Measurements from ENCODE around the gene LRRC26. TPM values are rescaled to one million over a fixed set of nuclear protein-coding genes. Genes with fewer than 3 reads are reported as not detected.

The LRRC26 gene
- total RNA-seq, 1 experiment from 2014 or later = 0.40 TPM

DNA sequence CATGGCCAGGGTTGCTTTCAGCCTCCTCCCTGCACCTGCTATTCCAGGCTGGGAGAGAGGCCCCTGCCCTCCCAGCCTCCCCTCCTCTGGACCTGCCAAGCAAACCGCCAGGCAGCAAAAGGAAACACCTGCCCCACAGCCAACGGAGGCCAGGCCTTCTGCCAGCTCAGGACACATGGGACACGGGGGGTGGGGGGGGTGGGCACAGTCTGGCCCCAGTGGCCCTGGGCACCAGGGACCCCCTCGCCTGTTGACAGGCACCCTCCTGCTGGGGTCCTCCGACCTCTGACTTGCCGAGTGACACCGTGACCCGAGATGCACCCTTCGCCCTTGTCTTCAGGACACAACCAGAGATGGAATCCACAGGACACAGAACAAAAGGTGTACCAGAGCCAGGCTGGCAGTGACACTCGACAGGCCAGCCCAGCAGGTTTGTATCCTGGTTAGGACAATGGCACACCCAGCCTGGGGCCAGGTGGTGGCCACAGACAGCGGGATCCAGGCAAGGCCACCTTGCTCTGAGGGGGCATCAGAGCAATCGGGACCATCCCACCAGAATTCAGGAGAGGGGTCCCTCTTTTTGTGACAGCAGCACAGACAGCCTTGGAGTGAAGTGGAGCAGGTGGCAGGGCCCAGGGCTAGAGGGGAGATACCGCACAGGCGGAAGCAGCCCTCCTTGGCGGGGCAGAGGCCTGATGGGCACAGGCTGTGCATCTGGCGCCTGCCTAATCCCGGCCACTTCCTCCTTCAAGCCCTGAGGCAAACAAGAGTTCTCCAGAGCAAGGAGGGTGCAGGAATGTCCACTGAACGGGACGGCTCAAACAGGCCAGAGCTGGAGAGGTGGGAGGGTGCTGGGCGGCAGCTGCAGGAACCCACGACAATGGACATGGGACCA lies 3.3 kb upstream of the LRRC26 start:
- Histone ChIP-seq H3K79me2 (ENCODE audit: low read length) (no peaks in the 10 kb centered on the region), H3K4me3 (ENCODE audit: low read length) (no peak overlapping the region), H3F3A (ENCODE audit: low read length, unreplicated experiment) (no peaks in the 10 kb centered on the region), H3K9me3 (ENCODE audit: low read length) (no peaks in the 10 kb centered on the region), H4K20me1 (ENCODE audit: low read length) (no peaks in the 10 kb centered on the region), H3K4me1 (ENCODE audit: insufficient read depth, low read length) (no peaks in the 10 kb centered on the region), H3K4me2 (ENCODE audit: low read length) (no peak overlapping the region), H2AFZ (ENCODE audit: low read length) (no peak overlapping the region), H3K9ac (ENCODE audit: low read length) (no peak overlapping the region), H3K27ac (ENCODE audit: low read length) (no peak overlapping the region), H3K9me2 (replicated peaks; ENCODE audit: low read length) (no peaks in the 10 kb centered on the region), H3K36me3 (ENCODE audit: low read depth, low read length) (no peaks in the 10 kb centered on the region), H3K27me3 (ENCODE audit: low read length) (no peaks in the 10 kb centered on the region)
- no TSS peak for BruUV-seq (replicated peaks)
- ChIA-PET CTCF (no interaction called here), POLR2A (ENCODE audit: unreplicated experiment) (no interaction called here)
- ATAC-seq (no peak), DNase-seq (no peak)
- intact Hi-C loops (cut with micrococcal nuclease) = no loop called here
- no peak for TF ChIP-seq EZH2phosphoT487 (IDR thresholded peaks at IDR 0.05; ENCODE audit: borderline replicate concordance, low read length)

DNA sequence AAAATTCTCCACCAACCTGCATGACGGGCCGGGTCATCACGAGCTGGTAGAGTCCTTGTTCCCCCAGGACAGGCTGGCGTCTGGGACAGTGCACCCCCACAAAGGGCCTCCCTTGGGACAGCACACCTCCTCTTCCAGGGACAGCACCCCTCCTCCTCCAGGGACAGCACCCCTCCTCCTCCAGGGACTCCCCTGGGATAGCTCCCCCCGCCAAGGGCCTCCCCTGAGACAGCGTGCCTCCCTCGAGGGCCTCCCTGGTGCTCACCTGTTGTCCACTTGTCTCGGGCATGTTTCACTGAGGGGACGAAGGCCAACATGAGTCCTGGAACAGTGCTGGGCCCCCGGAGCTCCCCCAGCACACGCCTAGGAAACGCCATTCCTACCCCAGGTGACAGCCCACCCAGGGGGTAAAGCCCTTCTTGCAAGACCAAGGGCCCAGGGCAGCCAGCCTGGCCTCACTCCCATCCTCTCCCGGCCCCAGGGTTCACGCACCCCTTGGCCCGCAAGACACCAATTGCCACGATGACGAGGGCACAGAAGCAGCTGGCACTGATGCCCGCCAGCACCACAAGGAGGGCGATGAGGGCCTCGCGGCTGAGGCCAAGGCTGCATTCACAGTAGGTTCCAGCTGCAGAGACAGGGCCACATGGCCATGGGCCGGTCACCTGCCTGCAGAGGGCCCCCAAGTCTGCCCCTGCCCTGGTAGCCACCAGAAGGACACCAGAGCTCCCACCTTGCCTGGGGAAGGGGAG lies 1.5 kb upstream of the LRRC26 start:
- no peak overlapping the region for H2AFZ ChIP-seq (ENCODE audit: low read length)
- intact Hi-C loops (cut with micrococcal nuclease) = no loop called here
- no peak for DNase-seq
- ChIA-PET POLR2A (ENCODE audit: unreplicated experiment) (no interaction called here), CTCF (interaction anchor here (0.6 kb wide), 1 partner anchor 21 kb away, joined by 3 read pairs; no protein-coding TSS in a partner anchor)
- H3K27ac ChIP-seq (ENCODE audit: low read length) = no peak overlapping the region
- H3K9ac ChIP-seq (ENCODE audit: low read length) = no peak overlapping the region
- no TSS peak for BruUV-seq (replicated peaks)
- no peaks in the 10 kb centered on the region for H3K4me1 ChIP-seq (ENCODE audit: insufficient read depth, low read length)
- no peak for ATAC-seq
- no peak overlapping the region for H3K4me2 ChIP-seq (ENCODE audit: low read length)
- H4K20me1 ChIP-seq (ENCODE audit: low read length) = no peaks in the 10 kb centered on the region
- peaks cover 12% of the 10 kb centered on the region for H3K27me3 ChIP-seq (ENCODE audit: low read length)
- H3K9me3 ChIP-seq (ENCODE audit: low read length) = no peaks in the 10 kb centered on the region
- H3F3A ChIP-seq (ENCODE audit: low read length, unreplicated experiment) = no peaks in the 10 kb centered on the region
- no peak for TF ChIP-seq EZH2phosphoT487 (IDR thresholded peaks at IDR 0.05; ENCODE audit: borderline replicate concordance, low read length)
- H3K36me3 ChIP-seq (ENCODE audit: low read depth, low read length) = no peaks in the 10 kb centered on the region
- no peaks in the 10 kb centered on the region for H3K79me2 ChIP-seq (ENCODE audit: low read length)
- no peak overlapping the region for H3K4me3 ChIP-seq (ENCODE audit: low read length)
- no peaks in the 10 kb centered on the region for H3K9me2 ChIP-seq (replicated peaks; ENCODE audit: low read length)

DNA sequence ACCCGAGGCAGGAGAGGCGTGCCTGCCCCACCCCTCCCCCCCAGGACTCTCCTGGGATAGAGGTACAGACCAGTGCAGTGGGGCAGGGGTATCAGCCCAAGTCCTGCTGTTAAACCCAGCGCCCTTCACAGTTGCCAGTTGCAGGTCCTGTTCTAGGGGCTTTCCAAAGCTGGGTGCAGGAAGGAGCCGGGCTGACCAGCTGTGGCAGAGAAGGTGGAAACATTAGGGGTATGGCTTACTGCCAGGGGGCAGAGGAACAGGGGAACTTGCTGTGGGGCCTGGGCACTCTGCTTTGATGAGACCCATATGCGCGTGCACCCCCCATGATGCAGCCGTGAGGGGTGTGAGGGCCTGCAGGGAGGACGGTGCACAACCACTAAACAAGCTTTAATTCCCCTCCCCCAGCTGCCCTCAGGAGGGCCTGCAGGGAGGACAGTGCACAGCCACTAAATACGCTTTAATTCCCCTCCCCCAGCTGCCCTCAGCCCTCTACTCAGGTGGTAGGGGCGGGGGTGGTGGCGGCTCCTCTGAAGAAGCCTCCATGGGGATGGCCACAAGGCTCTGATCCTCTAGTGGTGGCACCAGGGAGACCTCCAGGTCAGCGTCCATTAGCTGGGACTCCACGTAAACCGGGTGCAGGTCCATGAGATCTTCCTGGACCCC lies 766 bp upstream of the LRRC26 start:
- no peak overlapping the region for H3K4me2 ChIP-seq (ENCODE audit: low read length)
- H3K36me3 ChIP-seq (ENCODE audit: low read depth, low read length) = no peaks in the 10 kb centered on the region
- no peak for DNase-seq
- H3K27ac ChIP-seq (ENCODE audit: low read length) = no peak overlapping the region
- no peak for ATAC-seq
- no peak overlapping the region for H3K9ac ChIP-seq (ENCODE audit: low read length)
- H3K9me2 ChIP-seq (replicated peaks; ENCODE audit: low read length) = no peaks in the 10 kb centered on the region
- ChIA-PET CTCF (no interaction called here), POLR2A (ENCODE audit: unreplicated experiment) (no interaction called here)
- no peaks in the 10 kb centered on the region for H3K4me1 ChIP-seq (ENCODE audit: insufficient read depth, low read length)
- intact Hi-C loops (cut with micrococcal nuclease) = no loop called here
- no TSS peak for BruUV-seq (replicated peaks)
- no peak overlapping the region for H2AFZ ChIP-seq (ENCODE audit: low read length)
- no peaks in the 10 kb centered on the region for H3F3A ChIP-seq (ENCODE audit: low read length, unreplicated experiment)
- H4K20me1 ChIP-seq (ENCODE audit: low read length) = no peaks in the 10 kb centered on the region
- H3K9me3 ChIP-seq (ENCODE audit: low read length) = no peaks in the 10 kb centered on the region
- H3K27me3 ChIP-seq (ENCODE audit: low read length) = peaks cover 12% of the 10 kb centered on the region
- H3K79me2 ChIP-seq (ENCODE audit: low read length) = no peaks in the 10 kb centered on the region
- no peak overlapping the region for H3K4me3 ChIP-seq (ENCODE audit: low read length)
- TF ChIP-seq EZH2phosphoT487 (IDR thresholded peaks at IDR 0.05; ENCODE audit: borderline replicate concordance, low read length) (no peak), EZH2 (IDR thresholded peaks at IDR 0.05; ENCODE audit: low read length, unreplicated experiment) (no peak)
- TF ChIP-seq, protein P1, sequence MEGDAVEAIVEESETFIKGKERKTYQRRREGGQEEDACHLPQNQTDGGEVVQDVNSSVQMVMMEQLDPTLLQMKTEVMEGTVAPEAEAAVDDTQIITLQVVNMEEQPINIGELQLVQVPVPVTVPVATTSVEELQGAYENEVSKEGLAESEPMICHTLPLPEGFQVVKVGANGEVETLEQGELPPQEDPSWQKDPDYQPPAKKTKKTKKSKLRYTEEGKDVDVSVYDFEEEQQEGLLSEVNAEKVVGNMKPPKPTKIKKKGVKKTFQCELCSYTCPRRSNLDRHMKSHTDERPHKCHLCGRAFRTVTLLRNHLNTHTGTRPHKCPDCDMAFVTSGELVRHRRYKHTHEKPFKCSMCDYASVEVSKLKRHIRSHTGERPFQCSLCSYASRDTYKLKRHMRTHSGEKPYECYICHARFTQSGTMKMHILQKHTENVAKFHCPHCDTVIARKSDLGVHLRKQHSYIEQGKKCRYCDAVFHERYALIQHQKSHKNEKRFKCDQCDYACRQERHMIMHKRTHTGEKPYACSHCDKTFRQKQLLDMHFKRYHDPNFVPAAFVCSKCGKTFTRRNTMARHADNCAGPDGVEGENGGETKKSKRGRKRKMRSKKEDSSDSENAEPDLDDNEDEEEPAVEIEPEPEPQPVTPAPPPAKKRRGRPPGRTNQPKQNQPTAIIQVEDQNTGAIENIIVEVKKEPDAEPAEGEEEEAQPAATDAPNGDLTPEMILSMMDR (conservative IDR thresholded peaks at IDR 0.05; ENCODE audit: low read depth, low read length) = no peak

All from PC-3 (cell line).